Lower leg skin (tissue), 4 donors: Measurements from ENCODE around the gene FEN1. TPM values are rescaled to one million over a fixed set of nuclear protein-coding genes. Genes with fewer than 3 reads are reported as not detected.

Experiments used
- DNase-seq, 2 donors: peaks; one replicate each; pipeline ENCODE4 v3.0.0-alpha.2; 2019; ENCODE audit warnings: low spot score in 2 of 2
- H3K4me3 ChIP-seq: fragments of 200-600 bp; sonication (generic); 2 replicates; pipeline ENCODE4 v1.5.1; 2017; ENCODE audit warnings: mild to moderate bottlenecking, low read depth; ENCODE audit not compliant: poor library complexity, severe bottlenecking
- CTCF ChIP-seq, 3 donors: fragments of 450-650 bp; IDR thresholded peaks; one replicate each; pipeline ENCODE4 v1.5.1; 2016; ENCODE audit warnings: antibody characterized with exemption in 3 of 3, mild to moderate bottlenecking in 3 of 3, moderate library complexity in 2 of 3
- POLR2A ChIP-seq, 2 donors: fragments of 450-650 bp; IDR thresholded peaks; one replicate each; pipeline ENCODE4 v1.6.1; 2016 to 2017; ENCODE audit warnings: antibody characterized with exemption in 2 of 2, mild to moderate bottlenecking in 1 of 2, moderate library complexity in 1 of 2
- WGBS, 2 donors: methylation state at CpG; one replicate each; pipeline ENCODE4 v1.1.5; 2018; 5-methylcytosine and 5-hydroxymethylcytosine counted together
- intact Hi-C: fragments of 100-400 bp; cut with DNase I; formaldehyde crosslinking; loops from one replicate; pipeline ENCODE4 v1.15.0; 2023; ENCODE audit warnings: low total_unique reads
- total RNA-seq, 4 donors: library from RNA; depleted of rRNA; stranded (reverse); fragments of >200 nt; gene quantifications; one replicate each; pipeline ENCODE4 v1.1.0, GENCODE V29; 2016

FEN1 gene
- total RNA-seq, 4 donors from 2014 or later = 7.9 to 9.1 (median 8.8) TPM

- H3K4me3 ChIP-seq = no peak overlapping the region
- DNase-seq = no peak
- 69 to 79% methylated on average over 12 to 13 of the region's 13 CpGs for WGBS, 2 donors
- intact Hi-C loops = no loop called here
- TF ChIP-seq POLR2A (IDR thresholded peaks at IDR 0.05) (no peak), CTCF (IDR thresholded peaks at IDR 0.05) (no peak)
Measured at GRCh38 chr11:61783717-61784505, 8.8 kb upstream of the FEN1 start.

- 81 to 88% methylated on average over 7 of the region's 7 CpGs for WGBS, 2 donors
- no peak for TF ChIP-seq POLR2A (IDR thresholded peaks at IDR 0.05)
- TF ChIP-seq CTCF (IDR thresholded peaks at IDR 0.05) = no peak
- no peak overlapping the region for H3K4me3 ChIP-seq
- intact Hi-C loops = no loop called here
- DNase-seq = no peak
Measured at GRCh38 chr11:61784506-61784805, 8.3 kb upstream of the FEN1 start.

- intact Hi-C loops = no loop called here
- 93 to 94% methylated on average over 11 of the region's 11 CpGs for WGBS, 2 donors
Measured at GRCh38 chr11:61785837-61786402, 6.8 kb upstream of the FEN1 start.

GRCh38 chr11:61787928-61788491 is 4.7 kb upstream of the FEN1 start:
- no peak for DNase-seq
- WGBS, 2 donors = 68 to 75% methylated on average over 9 of the region's 9 CpGs
- no peak overlapping the region for H3K4me3 ChIP-seq
- TF ChIP-seq POLR2A (IDR thresholded peaks at IDR 0.05) (no peak), CTCF (IDR thresholded peaks at IDR 0.05) (no peak)
- intact Hi-C loops = no loop called here

More at GRCh38 chr11:61785837-61786402, 6.8 kb upstream of the FEN1 start:
- no peak for TF ChIP-seq CTCF (IDR thresholded peaks at IDR 0.05)
- TF ChIP-seq POLR2A (IDR thresholded peaks at IDR 0.05) = no peak
- H3K4me3 ChIP-seq = no peak overlapping the region
- DNase-seq = no peak

- no peak for TF ChIP-seq POLR2A (IDR thresholded peaks at IDR 0.05)
- no peak for TF ChIP-seq CTCF (IDR thresholded peaks at IDR 0.05)
- intact Hi-C loops = loop anchor here (10.0 kb wide), 1 partner anchor 323 kb away; no protein-coding TSS in a partner anchor
- WGBS, 2 donors = 4% methylated on average over 14 of the region's 14 CpGs
- DNase-seq = peak in 1 of 2 donors; percentile 67
- peak overlapping the region; percentile 77 for H3K4me3 ChIP-seq
Measured at GRCh38 chr11:61791737-61792309, 888 bp upstream of the FEN1 start.
